GM12874 (cell line): ENCODE results near the gene SMARCAL1.

ENCODE experiments used
- TF ChIP-seq, protein P1 (sequence below): IDR thresholded peaks from 2 replicates; pipeline ENCODE4 v1.5.1; 2011; ENCODE audit warnings: low read depth, mild to moderate bottlenecking, control low read depth, low read length, moderate library complexity; ENCODE audit not compliant: insufficient read depth

The SMARCAL1 gene

DNA sequence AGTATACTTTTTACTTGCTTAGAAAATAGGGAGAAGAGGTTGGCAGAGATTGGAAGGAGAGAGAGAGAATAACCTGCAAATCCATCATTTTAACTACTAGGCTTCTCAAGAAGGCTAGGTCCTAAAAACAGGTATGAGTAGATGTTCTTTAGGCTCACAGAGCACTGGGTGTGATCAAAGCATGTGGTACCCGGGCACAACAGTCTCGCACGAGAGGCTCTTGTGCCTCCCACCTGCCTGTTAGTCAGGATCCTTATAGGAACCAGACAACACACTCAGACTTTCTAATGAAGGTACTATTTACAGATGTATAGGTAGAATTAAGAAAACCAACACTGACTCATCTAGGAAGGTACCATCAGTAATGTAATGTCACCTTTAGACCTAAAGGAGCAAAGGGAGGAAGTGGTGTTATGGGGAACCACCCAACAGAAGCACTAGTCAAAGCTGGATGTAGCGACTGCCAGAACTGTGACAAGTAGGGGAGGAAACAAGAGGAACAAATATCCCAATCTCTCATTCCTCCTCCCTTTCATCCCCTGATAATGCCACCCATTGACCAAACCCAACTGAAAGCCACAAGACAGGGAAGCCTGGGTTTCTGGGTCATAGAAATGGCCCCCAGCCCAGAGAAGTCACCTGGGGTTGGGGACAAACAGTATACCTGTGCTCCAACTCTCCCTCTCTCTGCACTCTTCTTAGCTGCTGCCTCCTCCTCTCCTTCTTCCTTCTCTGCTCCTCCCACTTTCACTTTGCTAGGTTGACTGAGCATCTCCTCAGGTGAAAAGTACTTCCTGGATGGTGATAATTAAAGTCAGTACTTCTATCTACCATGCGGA, 24.0 kb upstream of the SMARCAL1 start:
- TF ChIP-seq, protein P1, sequence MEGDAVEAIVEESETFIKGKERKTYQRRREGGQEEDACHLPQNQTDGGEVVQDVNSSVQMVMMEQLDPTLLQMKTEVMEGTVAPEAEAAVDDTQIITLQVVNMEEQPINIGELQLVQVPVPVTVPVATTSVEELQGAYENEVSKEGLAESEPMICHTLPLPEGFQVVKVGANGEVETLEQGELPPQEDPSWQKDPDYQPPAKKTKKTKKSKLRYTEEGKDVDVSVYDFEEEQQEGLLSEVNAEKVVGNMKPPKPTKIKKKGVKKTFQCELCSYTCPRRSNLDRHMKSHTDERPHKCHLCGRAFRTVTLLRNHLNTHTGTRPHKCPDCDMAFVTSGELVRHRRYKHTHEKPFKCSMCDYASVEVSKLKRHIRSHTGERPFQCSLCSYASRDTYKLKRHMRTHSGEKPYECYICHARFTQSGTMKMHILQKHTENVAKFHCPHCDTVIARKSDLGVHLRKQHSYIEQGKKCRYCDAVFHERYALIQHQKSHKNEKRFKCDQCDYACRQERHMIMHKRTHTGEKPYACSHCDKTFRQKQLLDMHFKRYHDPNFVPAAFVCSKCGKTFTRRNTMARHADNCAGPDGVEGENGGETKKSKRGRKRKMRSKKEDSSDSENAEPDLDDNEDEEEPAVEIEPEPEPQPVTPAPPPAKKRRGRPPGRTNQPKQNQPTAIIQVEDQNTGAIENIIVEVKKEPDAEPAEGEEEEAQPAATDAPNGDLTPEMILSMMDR, result no peak

DNA sequence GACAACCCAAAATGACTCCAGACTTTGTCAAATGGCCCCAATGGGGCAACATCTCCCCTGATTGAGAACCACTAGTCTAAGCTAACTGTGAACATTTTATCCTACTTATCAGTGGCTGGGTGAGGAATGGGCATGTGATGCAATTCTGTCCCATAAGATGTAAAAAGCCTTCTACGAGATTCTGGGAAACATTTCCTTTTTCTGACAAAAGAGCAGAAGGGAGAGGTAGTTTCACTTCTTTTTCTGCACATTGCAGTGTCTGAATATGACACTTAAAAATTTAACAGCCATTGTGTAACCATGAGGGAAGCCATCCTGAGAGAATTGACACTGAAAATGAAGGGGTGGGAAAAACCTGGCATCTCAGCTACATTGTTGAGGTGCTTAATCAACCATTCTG, 22.7 kb upstream of the SMARCAL1 start:
- TF ChIP-seq, protein P1, result no peak

DNA sequence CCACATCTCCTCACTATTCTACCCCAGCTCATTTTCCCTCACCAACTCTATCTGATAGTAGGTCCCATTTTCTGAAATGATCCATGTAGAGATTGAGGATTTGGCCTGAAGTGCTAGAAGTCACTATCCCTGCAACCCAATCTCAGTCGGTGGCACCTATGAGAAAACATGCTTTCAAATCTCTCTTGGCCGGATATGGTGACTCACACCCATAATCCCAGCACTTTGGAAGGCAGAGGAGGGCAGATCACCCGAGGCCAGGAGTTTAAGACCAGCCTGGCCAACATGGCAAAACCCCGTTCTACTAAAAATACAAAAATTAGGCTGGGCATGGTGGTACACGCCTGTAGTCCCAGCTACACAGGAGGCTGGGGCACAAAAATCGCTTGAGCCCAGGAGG, 20.9 kb upstream of the SMARCAL1 start:
- TF ChIP-seq, protein P1, result no peak

DNA sequence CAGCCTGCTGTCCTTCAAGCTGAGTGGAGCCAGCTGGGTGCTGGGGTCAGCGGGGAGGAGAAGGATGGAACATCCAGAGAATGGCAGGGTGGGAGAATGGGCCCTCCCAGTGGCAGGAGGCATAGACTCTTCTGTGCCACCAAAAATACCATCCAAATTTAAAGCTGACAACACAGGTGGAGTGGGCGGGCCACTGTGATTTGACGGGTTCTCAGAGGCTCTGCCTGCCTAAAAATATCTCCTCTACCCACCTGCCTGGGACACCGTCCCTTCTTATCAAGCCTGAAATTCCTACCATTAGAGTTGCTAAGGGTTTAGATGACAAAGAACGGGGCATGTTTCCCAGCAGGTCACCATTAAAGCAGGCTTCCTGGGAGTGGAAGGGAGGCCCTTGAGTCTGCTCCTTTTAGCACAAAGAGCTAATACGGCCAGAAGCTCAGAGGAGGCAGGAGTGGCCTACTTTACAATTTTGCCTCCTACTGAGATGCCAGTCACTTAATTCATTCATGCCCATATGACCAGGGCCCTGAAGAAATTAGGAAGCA, 20.2 kb upstream of the SMARCAL1 start:
- TF ChIP-seq, protein P1, result no peak

DNA sequence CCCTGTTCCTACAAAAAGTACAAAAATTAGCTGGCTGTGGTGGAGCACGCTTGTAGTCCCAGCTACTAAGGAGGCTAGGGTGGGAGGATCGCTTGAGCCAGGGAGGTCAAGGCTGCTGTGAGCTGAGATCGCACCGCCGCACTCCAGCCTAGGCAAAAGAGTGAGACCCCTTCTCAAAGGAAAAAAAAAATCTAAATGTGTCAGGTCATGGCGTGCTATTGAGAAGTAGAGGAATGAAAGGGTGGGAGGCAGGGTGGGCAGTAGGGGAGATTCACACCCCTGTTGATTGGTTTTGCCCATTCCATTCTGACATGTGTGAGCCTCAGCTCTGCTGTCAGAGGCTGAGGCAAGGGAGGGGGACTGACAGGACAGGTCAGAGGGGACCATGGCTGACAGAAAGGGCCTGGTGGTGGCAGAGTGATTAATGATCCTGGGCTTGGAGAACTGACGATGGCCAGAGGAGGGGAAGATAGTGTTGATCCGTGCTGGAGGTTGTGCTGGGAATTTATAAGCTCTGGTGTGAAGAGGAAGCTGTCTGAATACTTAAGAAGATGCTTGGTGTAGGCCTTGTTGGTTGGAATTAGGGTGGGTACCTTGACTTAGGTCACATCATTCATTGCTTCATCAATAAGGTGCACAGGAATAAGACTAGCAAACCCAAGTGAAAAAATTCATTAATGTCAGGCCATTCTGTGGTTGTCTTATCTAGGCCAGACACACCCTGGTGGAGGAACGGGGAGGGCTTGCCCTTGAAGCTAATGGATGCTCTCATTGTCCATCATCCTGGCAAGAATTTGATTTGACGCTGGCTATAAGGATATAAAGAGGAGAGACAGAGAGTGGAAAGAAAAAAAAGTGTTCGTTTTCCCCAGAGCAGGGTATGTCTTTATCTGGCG, 19.1 kb upstream of the SMARCAL1 start:
- TF ChIP-seq, protein P1, result no peak

DNA sequence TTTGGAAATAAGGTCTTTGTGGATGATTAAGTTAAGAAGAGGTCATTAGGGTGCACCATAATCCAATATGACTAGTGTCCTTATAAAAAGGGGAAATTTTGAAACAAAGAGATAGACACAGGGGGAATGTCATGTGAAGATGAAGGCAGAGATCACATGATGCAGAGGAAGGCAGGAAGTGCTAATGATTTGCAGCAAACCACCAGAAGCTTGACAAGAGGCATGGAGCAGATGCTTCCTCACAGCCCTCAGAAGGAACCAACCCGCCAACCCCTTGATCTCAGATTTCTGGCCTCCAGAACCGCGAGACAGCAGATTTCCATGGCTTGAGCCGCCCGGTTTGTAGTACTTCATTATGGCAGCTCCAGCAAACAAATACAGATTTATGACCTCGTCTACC, 17.4 kb upstream of the SMARCAL1 start:
- TF ChIP-seq, protein P1, result no peak

DNA sequence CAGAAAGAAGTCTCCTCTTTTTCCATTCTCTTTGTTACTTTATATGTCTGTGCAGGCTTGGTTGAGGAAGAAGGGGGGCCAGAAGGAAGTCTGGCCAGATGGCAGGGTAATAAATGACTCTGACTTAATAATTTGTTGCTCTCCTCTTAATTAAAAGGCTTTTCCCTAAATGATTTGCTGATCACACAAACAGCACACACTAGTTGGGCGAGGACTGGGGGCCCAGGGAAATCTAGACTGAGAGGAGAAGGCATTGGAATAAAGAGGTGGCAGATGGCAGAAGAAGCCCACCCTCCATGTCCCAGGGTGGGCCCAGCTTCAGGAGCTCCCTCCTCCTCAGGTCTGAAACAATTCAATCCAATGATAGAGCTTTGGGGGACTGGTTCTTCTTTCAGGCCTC, 12.7 kb upstream of the SMARCAL1 start:
- TF ChIP-seq, protein P1, result no peak
